Gastrocnemius medialis (tissue), 4 donors: ENCODE measurements around the gene PPM1D.
"Not testable (repeated sequence)": the region's sequence is repeated elsewhere in the genome, so short reads cannot be mapped to it uniquely, and the experiment has no call there.

Experiments
- CTCF ChIP-seq, 5 experiments: fragments of 450-650 bp in 3 of 5; fragments of 200-600 bp in 2 of 5; sonication (generic) in 2 of 5; IDR thresholded peaks in 4 of 5; conservative IDR thresholded peaks in 1 of 5; 1 replicate in 4 of 5; 2 replicates in 1 of 5; pipeline ENCODE4 v1.5.1; 2016 to 2019; ENCODE audit warnings: antibody characterized with exemption in 5 of 5, mild to moderate bottlenecking in 3 of 5, moderate library complexity in 3 of 5
- POLR2A ChIP-seq, 2 donors: fragments of 450-650 bp; IDR thresholded peaks; one replicate each; pipeline ENCODE4 v1.6.1; 2017; ENCODE audit warnings: antibody characterized with exemption in 2 of 2, mild to moderate bottlenecking in 2 of 2, moderate library complexity in 2 of 2

DNA sequence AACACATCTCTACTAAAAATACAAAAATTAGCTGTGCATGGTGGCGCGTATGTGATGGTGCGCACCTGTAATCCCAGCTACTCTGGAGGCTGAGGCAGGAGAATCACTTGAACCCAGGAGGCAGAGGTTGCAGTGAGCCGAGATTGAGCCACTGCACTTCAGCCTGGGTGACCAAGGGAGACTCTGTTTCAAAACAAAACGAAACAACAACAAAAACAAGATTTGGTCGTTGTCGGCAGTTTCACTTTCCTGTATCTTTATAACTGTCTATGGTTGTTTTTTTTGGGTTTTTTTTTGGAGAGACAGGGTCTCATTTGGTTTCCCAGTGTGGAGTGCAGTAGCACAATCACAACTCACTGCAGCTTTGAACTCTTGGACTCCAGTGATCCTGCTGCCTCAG is 68.7 kb downstream of the PPM1D start:
- TF ChIP-seq POLR2A (IDR thresholded peaks at IDR 0.05); CTCF (IDR thresholded peaks at IDR 0.05 in 4 of 5, conservative IDR thresholded peaks at IDR 0.05 in 1 of 5): not testable (repeated sequence)
